CD4-positive, alpha-beta T cell treated with Interleukin-15 for 1 hour (primary cell): ENCODE results near the gene NUMB.

Experiments
- DNase-seq: peaks from one replicate; pipeline ENCODE4 v3.0.0-alpha.2; 2020

Gene NUMB

GRCh38 chr14:73283608-73284379, 174.6 kb downstream of the NUMB start:
- no peak for DNase-seq

- DNase-seq = no peak
These were observed 177.4 kb downstream of the NUMB start for GRCh38 chr14:73280903-73281302.

- no peak for DNase-seq
These were observed 181.0 kb downstream of the NUMB start for GRCh38 chr14:73277376-73277775.

- DNase-seq = no peak
These were observed 181.5 kb downstream of the NUMB start for GRCh38 chr14:73276836-73277235.

GRCh38 chr14:73273799-73274198, 184.5 kb downstream of the NUMB start:
- DNase-seq = no peak

- no peak for DNase-seq
These were observed 186.0 kb downstream of the NUMB start for GRCh38 chr14:73272393-73272792.

GRCh38 chr14:73269729-73270531, 188.4 kb downstream of the NUMB start:
- no peak for DNase-seq

GRCh38 chr14:73267474-73267873, 190.9 kb downstream of the NUMB start:
- DNase-seq = no peak

- no peak for DNase-seq
These were observed 192.0 kb downstream of the NUMB start for GRCh38 chr14:73266317-73266716.

- DNase-seq = no peak
These were observed 192.7 kb downstream of the NUMB start for GRCh38 chr14:73265721-73266046.

- no peak for DNase-seq
These were observed 193.2 kb downstream of the NUMB start for GRCh38 chr14:73264885-73265720.

GRCh38 chr14:73264080-73264884, 194.1 kb downstream of the NUMB start:
- no peak for DNase-seq

- DNase-seq = no peak
These were observed 194.7 kb downstream of the NUMB start for GRCh38 chr14:73263606-73264005.

- no peak for DNase-seq
These were observed 195.7 kb downstream of the NUMB start for GRCh38 chr14:73262427-73263183.

- no peak for DNase-seq
These were observed 196.6 kb downstream of the NUMB start for GRCh38 chr14:73261520-73262426.

- no peak for DNase-seq
These were observed 197.3 kb downstream of the NUMB start for GRCh38 chr14:73261075-73261474.

- DNase-seq = no peak
These were observed 197.8 kb downstream of the NUMB start for GRCh38 chr14:73260574-73260973.

- no peak for DNase-seq
These were observed 198.5 kb downstream of the NUMB start for GRCh38 chr14:73259837-73260236.

- no peak for DNase-seq
These were observed 199.3 kb downstream of the NUMB start for GRCh38 chr14:73258845-73259611.

GRCh38 chr14:73258076-73258475, 200.3 kb downstream of the NUMB start:
- no peak for DNase-seq
